ENCODE results near the gene GRAMD4.
A peak's percentile ranks its signal among the peaks of the same experiment; 100 is the strongest.
"Not testable (repeated sequence)": the region's sequence is repeated elsewhere in the genome, so short reads cannot be mapped to it uniquely, and the experiment has no call there.

GRAMD4 gene

GRCh38 chr22:46600273-46600796, 19.9 kb upstream of the GRAMD4 start:
- no peak for DNase-seq

- no peak for DNase-seq
Observed at GRCh38 chr22:46602025-46602424, 18.2 kb upstream of the GRAMD4 start.

GRCh38 chr22:46604306-46604690, 15.9 kb upstream of the GRAMD4 start:
- DNase-seq = peak; percentile 75

- DNase-seq = no peak
Observed at GRCh38 chr22:46605117-46605516, 15.1 kb upstream of the GRAMD4 start.

GRCh38 chr22:46606886-46607285, 13.3 kb upstream of the GRAMD4 start:
- no peak for DNase-seq

GRCh38 chr22:46607483-46608114, 12.6 kb upstream of the GRAMD4 start:
- DNase-seq = no peak

GRCh38 chr22:46609175-46609690, 11.0 kb upstream of the GRAMD4 start:
- DNase-seq = no peak

- DNase-seq = no peak
Observed at GRCh38 chr22:46609724-46610201, 10.4 kb upstream of the GRAMD4 start.

GRCh38 chr22:46610356-46610755, 9.8 kb upstream of the GRAMD4 start:
- no peak for DNase-seq

GRCh38 chr22:46611189-46611588, 9.0 kb upstream of the GRAMD4 start:
- no peak for DNase-seq

- no peak for DNase-seq
Observed at GRCh38 chr22:46612341-46612903, 7.8 kb upstream of the GRAMD4 start.

- DNase-seq = peak; percentile 69
Observed at GRCh38 chr22:46612904-46613605, 7.1 kb upstream of the GRAMD4 start.

- DNase-seq = peak; percentile 66
Observed at GRCh38 chr22:46613606-46614021, 6.6 kb upstream of the GRAMD4 start.

- DNase-seq = peak; percentile 89
Observed at GRCh38 chr22:46614025-46614931, 5.9 kb upstream of the GRAMD4 start.

GRCh38 chr22:46617207-46617985, 2.8 kb upstream of the GRAMD4 start:
- DNase-seq = no peak

GRCh38 chr22:46617986-46618647, 2.1 kb upstream of the GRAMD4 start:
- DNase-seq = no peak

GRCh38 chr22:46618667-46619066, 1.5 kb upstream of the GRAMD4 start:
- no peak for DNase-seq

GRCh38 chr22:46619240-46619829, 851 bp upstream of the GRAMD4 start:
- DNase-seq = no peak

GRCh38 chr22:46620588-46621242, 529 bp downstream of the GRAMD4 start:
- no peak for DNase-seq

- not testable (repeated sequence) for DNase-seq
Observed at GRCh38 chr22:46621243-46621930, 1.2 kb downstream of the GRAMD4 start.

Data from activated effector memory CD4-positive, alpha-beta T cell treated with anti-CD3 and anti-CD28 coated beads, Interleukin-2, amount 50 U/mL, for 16 hours (primary cell).